Keratinocyte (primary cell): Measurements from ENCODE around the gene EXOC4. TPM values are rescaled to one million over a fixed set of nuclear protein-coding genes. Genes with fewer than 3 reads are reported as not detected.

Experiments used
- DNase-seq: peaks from one replicate; pipeline ENCODE4 v3.0.0-alpha.2; 2011; ENCODE audit warnings: low read depth, missing footprints, low spot score
- FAIRE-seq: peaks from 2 replicates; lab custom pipeline; 2011; peaks lifted over from hg19 to GRCh38; lab: Jason Lieb, UNC
- H2AFZ ChIP-seq: 2 replicates; pipeline ENCODE4 v1.6.0; 2012; ENCODE audit warnings: low read length, control low read depth, inconsistent platforms; ENCODE audit not compliant: control insufficient read depth
- H3K27ac ChIP-seq: 2 replicates; pipeline ENCODE4 v1.5.1; 2011; ENCODE audit warnings: low read length; ENCODE audit not compliant: control insufficient read depth, insufficient read depth
- H3K27me3 ChIP-seq: 3 replicates; pipeline ENCODE4 v1.6.0; 2011; ENCODE audit warnings: low read length; ENCODE audit not compliant: control insufficient read depth, insufficient read depth; ENCODE audit errors: extremely low read depth
- H3K36me3 ChIP-seq, 2 experiments: 2 replicates in 1 of 2; 3 replicates in 1 of 2; pipeline ENCODE4 v1.5.1; 2011; ENCODE audit warnings: low read length in 2 of 2, mild to moderate bottlenecking in 1 of 2; ENCODE audit not compliant: control insufficient read depth in 2 of 2, insufficient read depth in 2 of 2; ENCODE audit errors: extremely low read depth in 1 of 2
- H3K4me1 ChIP-seq: 3 replicates; pipeline ENCODE4 v1.5.1; 2011; ENCODE audit warnings: low read length; ENCODE audit not compliant: control insufficient read depth, insufficient read depth; ENCODE audit errors: extremely low read depth
- H3K4me2 ChIP-seq: 3 replicates; pipeline ENCODE4 v1.6.0; 2011; ENCODE audit warnings: low read depth, low read length; ENCODE audit not compliant: control insufficient read depth, insufficient read depth; ENCODE audit errors: extremely low read depth
- H3K4me3 ChIP-seq, 3 experiments: fragments of 200-600 bp in 1 of 3; sonication (generic) in 1 of 3; 2 replicates in 2 of 3; 3 replicates in 1 of 3; pipeline ENCODE4 v1.5.1; 2011 to 2016; ENCODE audit warnings: low read length in 3 of 3, mild to moderate bottlenecking in 3 of 3, control low read depth in 2 of 3, inconsistent platforms in 1 of 3, low read depth in 1 of 3, mixed read lengths in 1 of 3, mixed run types in 1 of 3, moderate library complexity in 1 of 3; ENCODE audit not compliant: control insufficient read depth in 2 of 3, insufficient read depth in 2 of 3; ENCODE audit errors: extremely low read depth in 1 of 3
- H3K79me2 ChIP-seq: 2 replicates; pipeline ENCODE4 v1.6.0; 2012; ENCODE audit warnings: low read length; ENCODE audit not compliant: control insufficient read depth, insufficient read depth
- H3K9ac ChIP-seq: 3 replicates; pipeline ENCODE4 v1.6.0; 2011; ENCODE audit warnings: low read length; ENCODE audit not compliant: control insufficient read depth, insufficient read depth; ENCODE audit errors: extremely low read depth
- H3K9me1 ChIP-seq: 3 replicates; pipeline ENCODE4 v1.6.0; 2011; ENCODE audit warnings: low read length; ENCODE audit not compliant: control insufficient read depth, insufficient read depth; ENCODE audit errors: extremely low read depth
- H3K9me3 ChIP-seq: 2 replicates; pipeline ENCODE4 v1.5.1; 2012; ENCODE audit warnings: low read depth, low read length; ENCODE audit not compliant: control insufficient read depth
- H4K20me1 ChIP-seq: 3 replicates; pipeline ENCODE4 v1.6.0; 2011; ENCODE audit warnings: low read length; ENCODE audit not compliant: control insufficient read depth, insufficient read depth; ENCODE audit errors: extremely low read depth
- EZH2 ChIP-seq: IDR thresholded peaks from one replicate; pipeline ENCODE4 v1.6.1; 2012; ENCODE audit warnings: inconsistent platforms, mild to moderate bottlenecking, low read length, moderate library complexity
- dilution Hi-C: fragments of 300-500 bp; cut with MboI; formaldehyde crosslinking; loops from one replicate; pipeline ENCODE4 v1.7.0; 2020; ENCODE audit warnings: low sequenced_read_pairs; ENCODE audit not compliant: extremely low pct_ligation_motif_present
- polyA plus RNA-seq, 5 experiments: library from polyadenylated mRNA; depleted of rRNA in 3 of 5; stranded (reverse) in 3 of 5; stranded (forward) in 1 of 5; unstranded in 1 of 5; fragments of >200 nt; gene quantifications; 1 replicate in 1 of 5; 2 replicates in 3 of 5; 3 replicates in 1 of 5; pipeline versions ENCODE4 v1.2.1 to v1.2.3, GENCODE V29; 2011 to 2012; ENCODE audit warnings: missing spikeins in 2 of 5, low read depth in 1 of 5, low replicate concordance in 1 of 5
- TF ChIP-seq, protein P1 (sequence below), 3 experiments: IDR thresholded peaks in 1 of 3; conservative IDR thresholded peaks in 1 of 3; optimal IDR thresholded peaks in 1 of 3; 2 replicates in 2 of 3; 3 replicates in 1 of 3; pipeline versions ENCODE3 to v1.5.1; 2011; ENCODE audit warnings: low read length in 3 of 3, mild to moderate bottlenecking in 3 of 3, moderate library complexity in 2 of 3, control low read depth in 1 of 3, inconsistent platforms in 1 of 3; ENCODE audit not compliant: insufficient read depth in 2 of 3; ENCODE audit errors: extremely low read depth in 1 of 3

The EXOC4 gene
- polyA plus RNA-seq, 1 donor (not counting 4 experiments of a cell fraction or from before 2014, with no cell fraction given) = 52.6 TPM

DNA sequence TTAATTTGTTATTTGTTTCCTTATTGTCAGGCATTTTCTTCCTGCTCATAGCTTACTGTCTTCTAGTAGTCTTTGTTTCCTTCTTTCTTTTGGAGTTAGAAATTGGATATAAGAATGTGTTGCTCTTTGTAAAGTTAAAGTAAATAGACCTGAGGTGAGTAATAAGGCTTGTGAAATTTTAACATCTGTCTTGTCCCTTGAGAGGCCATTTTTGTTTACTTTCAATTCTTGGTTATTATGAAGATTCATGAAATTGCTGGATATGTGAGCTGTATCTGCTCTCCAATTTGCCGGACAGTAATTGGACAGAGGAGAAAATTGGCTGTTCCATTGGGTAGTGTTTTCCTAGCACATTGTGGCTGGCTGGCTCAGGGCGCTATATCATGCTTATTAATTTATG is 260.7 kb downstream of the EXOC4 start:
- Histone ChIP-seq H3K9ac (no peak overlapping the region), H3K27me3 (no peaks in the 10 kb centered on the region), H3K4me1 (no peaks in the 10 kb centered on the region), H3K9me3 (no peaks in the 10 kb centered on the region), H3K4me3 (no peak overlapping the region), H2AFZ (no peak overlapping the region), H3K27ac (no peak overlapping the region), H4K20me1 (no peaks in the 10 kb centered on the region), H3K79me2 (no peaks in the 10 kb centered on the region), H3K36me3 (no peaks in the 10 kb centered on the region), H3K9me1 (no peaks in the 10 kb centered on the region), H3K4me2 (no peak overlapping the region)
- dilution Hi-C loops = no loop called here
- TF ChIP-seq, protein P1, sequence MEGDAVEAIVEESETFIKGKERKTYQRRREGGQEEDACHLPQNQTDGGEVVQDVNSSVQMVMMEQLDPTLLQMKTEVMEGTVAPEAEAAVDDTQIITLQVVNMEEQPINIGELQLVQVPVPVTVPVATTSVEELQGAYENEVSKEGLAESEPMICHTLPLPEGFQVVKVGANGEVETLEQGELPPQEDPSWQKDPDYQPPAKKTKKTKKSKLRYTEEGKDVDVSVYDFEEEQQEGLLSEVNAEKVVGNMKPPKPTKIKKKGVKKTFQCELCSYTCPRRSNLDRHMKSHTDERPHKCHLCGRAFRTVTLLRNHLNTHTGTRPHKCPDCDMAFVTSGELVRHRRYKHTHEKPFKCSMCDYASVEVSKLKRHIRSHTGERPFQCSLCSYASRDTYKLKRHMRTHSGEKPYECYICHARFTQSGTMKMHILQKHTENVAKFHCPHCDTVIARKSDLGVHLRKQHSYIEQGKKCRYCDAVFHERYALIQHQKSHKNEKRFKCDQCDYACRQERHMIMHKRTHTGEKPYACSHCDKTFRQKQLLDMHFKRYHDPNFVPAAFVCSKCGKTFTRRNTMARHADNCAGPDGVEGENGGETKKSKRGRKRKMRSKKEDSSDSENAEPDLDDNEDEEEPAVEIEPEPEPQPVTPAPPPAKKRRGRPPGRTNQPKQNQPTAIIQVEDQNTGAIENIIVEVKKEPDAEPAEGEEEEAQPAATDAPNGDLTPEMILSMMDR (optimal IDR thresholded peaks at IDR 0.05 in 1 of 3, IDR thresholded peaks at IDR 0.05 in 1 of 3, conservative IDR thresholded peaks at IDR 0.05 in 1 of 3; ENCODE audit: extremely low read depth in 1 of 3, insufficient read depth in 2 of 3, low read length in 3 of 3) = no peak
- TF ChIP-seq EZH2 = no peak
- no peak for DNase-seq
- FAIRE-seq = no peak

DNA sequence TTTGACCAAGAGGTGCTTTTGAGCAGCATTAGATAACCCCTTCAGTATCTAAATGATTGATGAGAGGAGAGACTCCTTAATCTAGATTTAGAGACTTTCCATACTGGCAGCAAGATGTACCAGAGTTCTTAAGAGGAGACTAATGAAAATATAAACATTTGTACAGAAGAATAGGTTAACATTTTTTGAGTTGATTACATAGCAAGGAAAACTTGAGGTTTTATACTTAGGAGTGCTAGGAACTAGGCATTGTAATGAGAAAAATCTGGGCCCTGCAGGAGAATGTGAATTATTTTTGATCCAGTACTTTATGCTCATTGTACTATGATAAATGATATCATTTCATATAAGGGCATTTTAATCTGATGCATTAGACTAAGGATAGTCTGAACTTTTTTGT is 261.7 kb downstream of the EXOC4 start:
- DNase-seq = no peak

More for the DNA sequence above, 261.7 kb downstream of the EXOC4 start:
- H3K27ac ChIP-seq = no peak overlapping the region
- H3K27me3 ChIP-seq = no peaks in the 10 kb centered on the region
- H2AFZ ChIP-seq = no peak overlapping the region
- no peaks in the 10 kb centered on the region for H3K79me2 ChIP-seq
- dilution Hi-C loops = no loop called here
- H3K4me3 ChIP-seq = no peak overlapping the region
- TF ChIP-seq EZH2 = no peak
- TF ChIP-seq, protein P1 (optimal IDR thresholded peaks at IDR 0.05 in 1 of 3, IDR thresholded peaks at IDR 0.05 in 1 of 3, conservative IDR thresholded peaks at IDR 0.05 in 1 of 3; ENCODE audit: extremely low read depth in 1 of 3, insufficient read depth in 2 of 3, low read length in 3 of 3) = no peak
- no peaks in the 10 kb centered on the region for H3K9me1 ChIP-seq
- no peak for FAIRE-seq
- H3K4me1 ChIP-seq = no peaks in the 10 kb centered on the region
- no peaks in the 10 kb centered on the region for H3K9me3 ChIP-seq
- no peak overlapping the region for H3K4me2 ChIP-seq
- no peaks in the 10 kb centered on the region for H4K20me1 ChIP-seq
- no peaks in the 10 kb centered on the region for H3K36me3 ChIP-seq
- H3K9ac ChIP-seq = no peak overlapping the region
